Posterior cingulate gyrus (tissue), 11 donors: Measurements from ENCODE around the gene ZC3H6.
"Not testable (repeated sequence)": the region's sequence is repeated elsewhere in the genome, so short reads cannot be mapped to it uniquely, and the experiment has no call there.

Source experiments
- DNase-seq, 10 donors: peaks; one replicate each; pipeline versions ENCODE4 v3.0.0 to v3.0.0-alpha.2; 2020 to 2021; ENCODE audit warnings: mixed read lengths in 3 of 10
- intact Hi-C: fragments of 100-400 bp; cut with DNase I; formaldehyde crosslinking; loops from one replicate; pipeline ENCODE4 v1.15.1; 2023

Gene ZC3H6

DNA sequence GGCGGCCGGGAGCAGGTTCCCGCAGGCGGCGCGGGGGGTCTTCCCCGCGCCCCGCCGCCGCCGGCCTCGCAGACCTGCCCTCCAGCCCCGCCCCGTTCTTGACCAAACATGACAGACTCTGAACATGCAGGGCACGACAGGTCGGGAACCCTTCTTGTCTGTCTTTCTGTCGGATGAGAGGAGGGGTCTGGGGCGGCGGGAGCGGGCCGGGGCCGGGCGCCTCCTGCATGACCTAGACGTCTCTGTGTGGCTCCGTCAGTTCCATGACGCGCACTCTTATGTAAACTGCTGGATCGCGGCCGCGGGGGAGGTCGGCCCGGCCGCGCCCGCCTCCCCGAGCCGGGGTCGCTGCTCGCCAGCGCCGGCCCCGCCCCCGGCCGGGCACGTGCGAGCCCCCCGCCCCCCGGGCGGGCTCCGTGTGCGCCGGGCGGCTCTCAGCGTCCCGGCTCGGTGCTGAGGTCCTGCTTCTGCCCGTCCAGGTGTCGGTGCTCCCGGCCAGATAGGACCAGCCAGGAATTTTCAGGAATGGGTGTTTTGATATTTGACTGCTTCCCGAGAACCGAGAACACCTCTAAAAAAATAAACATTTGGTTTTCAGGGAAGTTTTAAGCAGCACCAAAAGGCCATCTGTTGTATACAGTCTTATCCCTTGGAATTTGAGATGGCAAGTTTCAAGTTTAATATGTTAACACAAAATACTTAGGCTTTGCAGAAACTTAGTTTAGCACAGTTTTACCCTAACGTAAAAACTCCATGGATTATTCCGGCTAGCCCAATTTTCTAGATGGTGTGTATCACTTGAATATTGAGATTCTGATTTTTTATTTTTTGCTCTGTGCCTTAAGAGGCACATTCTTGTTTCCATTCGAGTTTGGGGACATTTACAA lies 733 bp downstream of the ZC3H6 start:
- intact Hi-C loops, result no loop called here
- peak; percentile 71 to 96 (median 80) for DNase-seq

GRCh38 chr2:112276954-112277353 lies 1.6 kb downstream of the ZC3H6 start:
- intact Hi-C loops, result no loop called here
- no peak for DNase-seq

- intact Hi-C loops, result no loop called here
- no peak for DNase-seq
Measured at GRCh38 chr2:112277596-112278220, 2.3 kb downstream of the ZC3H6 start.

GRCh38 chr2:112282066-112282465 lies 6.7 kb downstream of the ZC3H6 start:
- intact Hi-C loops, DNase-seq: not testable (repeated sequence)

- DNase-seq, intact Hi-C loops: not testable (repeated sequence)
Measured at GRCh38 chr2:112283535-112283934, 8.1 kb downstream of the ZC3H6 start.

GRCh38 chr2:112290088-112290487 lies 14.7 kb downstream of the ZC3H6 start:
- intact Hi-C loops, result no loop called here
- DNase-seq, result no peak

DNA sequence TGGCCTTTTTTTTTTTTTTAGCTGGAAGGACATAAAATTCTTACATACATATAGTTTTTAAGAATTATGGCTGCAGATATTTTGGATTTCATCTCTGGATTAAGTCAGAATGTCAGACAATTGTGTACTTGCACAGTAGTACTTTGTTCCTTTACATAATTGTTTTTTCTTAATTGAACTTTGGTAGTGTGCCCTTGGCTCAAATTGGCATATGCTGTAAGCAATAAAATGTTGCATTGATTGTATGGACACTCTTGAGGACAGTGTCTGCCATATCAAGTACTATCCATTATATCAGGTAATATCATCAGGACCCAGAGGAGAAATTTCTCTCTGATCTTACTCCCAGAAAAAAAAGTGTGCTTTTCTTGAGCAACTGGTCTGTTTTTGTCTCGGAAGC lies 15.3 kb downstream of the ZC3H6 start:
- intact Hi-C loops, result no loop called here
- no peak for DNase-seq

DNA sequence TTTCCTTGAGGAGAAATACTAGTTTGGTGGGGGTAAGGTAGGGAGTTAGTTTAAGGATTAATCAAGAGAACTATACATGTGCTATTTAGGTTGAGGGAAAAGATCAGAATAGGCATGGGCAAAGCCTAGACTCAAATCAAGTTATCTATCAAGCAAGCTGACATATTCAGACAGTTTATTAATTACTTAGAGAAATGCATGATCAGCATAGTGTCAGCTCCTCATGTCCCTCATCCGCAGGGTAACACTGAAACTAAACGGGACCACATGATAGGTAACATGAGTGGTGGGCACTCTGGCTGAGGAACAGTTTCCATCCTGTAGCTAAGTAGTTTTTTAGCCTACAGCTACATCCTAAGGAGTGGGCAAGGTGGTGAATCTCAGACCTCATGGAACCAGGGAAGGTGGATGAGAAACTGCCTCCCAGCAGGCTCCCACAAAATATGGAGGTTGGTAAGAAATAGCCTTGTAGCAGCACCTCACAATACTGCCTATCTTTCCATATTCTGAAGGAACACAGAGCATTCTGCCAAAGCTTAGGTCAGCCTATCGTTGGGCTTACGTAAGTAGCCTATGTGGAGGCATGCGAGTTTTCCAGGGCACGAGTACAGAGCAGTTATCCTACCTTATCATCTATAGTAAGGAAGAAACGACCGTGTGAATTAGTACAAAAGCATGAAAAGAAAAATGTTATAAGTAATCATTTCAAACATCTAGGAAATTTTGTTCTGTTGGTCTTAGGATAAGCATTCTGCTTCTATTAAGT lies 18.4 kb downstream of the ZC3H6 start:
- no peak for DNase-seq
- intact Hi-C loops, result no loop called here

DNA sequence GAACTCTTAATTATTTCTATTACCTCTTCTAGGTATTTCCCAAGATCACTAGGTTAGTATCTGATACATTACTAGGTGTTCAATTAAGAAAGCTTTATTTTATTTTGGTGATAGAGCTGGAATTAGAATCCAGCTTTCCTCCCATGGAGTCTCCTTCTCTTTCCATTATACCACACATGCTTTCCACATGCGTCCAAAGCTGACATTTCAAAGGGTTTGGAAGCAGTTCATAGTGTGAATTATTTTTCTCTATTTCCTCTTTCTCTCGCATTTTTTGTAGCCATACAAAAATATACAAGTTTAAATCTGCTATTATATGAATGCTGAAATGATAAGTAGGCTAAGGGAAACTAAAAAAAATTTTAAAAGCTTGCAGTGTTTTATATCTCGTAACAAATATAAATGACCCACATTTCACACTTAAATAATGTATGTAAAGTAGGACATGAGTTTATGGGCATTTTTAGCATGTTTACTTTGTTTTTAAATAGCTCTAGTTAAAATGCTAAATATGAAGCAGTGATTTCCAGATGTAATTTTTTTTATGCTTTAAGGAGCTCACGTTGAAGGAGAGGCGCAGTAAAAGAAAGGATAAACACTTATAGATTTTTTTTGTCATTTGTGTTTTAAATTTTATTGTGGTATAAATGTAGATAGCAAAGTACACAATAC lies 20.1 kb downstream of the ZC3H6 start:
- DNase-seq, result no peak
- intact Hi-C loops, result no loop called here

DNA sequence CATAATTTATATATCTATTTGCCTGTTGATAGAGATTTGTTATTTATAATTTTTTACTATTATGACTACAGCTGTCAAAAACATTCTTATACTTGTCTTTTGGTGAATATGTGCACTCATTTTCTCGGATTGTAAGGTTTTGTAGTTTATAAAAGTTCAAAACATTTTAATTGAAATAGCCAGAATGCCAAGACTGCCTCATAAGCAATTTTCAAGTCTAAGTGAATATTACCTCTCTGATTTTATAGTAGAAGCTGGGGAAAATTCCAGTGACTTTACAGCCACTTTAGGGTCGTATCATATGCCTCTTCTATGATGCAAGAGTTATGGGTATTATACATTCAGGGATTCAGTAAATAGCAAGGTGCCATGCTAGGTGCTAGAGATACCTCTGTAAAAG lies 21.0 kb downstream of the ZC3H6 start:
- no peak for DNase-seq
- intact Hi-C loops, result no loop called here

DNA sequence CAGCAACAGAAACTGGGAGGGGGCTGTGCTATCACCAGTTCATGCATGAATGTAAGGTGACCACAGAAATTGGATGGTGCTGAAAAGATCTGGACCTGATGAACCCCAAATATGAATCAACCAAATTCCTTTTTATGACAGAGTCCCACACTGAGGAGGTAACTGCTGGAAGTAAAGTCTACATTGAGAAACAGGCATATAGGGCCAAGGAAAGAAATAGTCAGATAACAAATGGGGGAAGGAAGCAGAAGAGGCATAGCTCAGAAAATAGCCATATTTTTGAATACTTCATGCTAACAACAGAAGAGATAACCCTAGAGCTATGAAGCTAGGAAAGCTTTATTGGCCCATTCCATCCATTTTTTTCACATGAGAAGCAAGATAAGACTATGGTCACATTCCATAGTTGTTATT lies 25.8 kb downstream of the ZC3H6 start:
- intact Hi-C loops, result no loop called here
- no peak for DNase-seq

DNA sequence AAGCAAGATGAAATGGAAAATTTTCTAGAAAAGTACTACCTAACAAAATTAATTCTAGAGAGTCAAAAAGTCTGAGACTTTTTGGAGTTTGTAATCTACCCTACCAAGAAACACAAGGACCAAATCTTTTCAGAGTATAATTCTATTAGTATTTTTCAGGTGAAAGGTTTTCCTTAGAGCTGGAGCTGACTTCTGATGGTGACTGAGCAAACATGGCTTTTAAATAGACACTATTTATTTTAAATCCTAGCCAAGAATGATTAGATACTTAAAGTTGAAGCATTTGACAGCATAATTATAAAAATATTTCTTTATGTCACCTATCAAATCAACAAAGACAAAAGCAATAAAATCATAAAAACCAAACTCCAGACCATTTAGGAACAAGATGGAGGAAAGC lies 26.6 kb downstream of the ZC3H6 start:
- no peak for DNase-seq
- intact Hi-C loops, result no loop called here

- DNase-seq, result no peak
- intact Hi-C loops, result no loop called here
Measured at GRCh38 chr2:112304298-112304941, 29.0 kb downstream of the ZC3H6 start.

- DNase-seq, result no peak
- intact Hi-C loops, result no loop called here
Measured at GRCh38 chr2:112305132-112305531, 29.7 kb downstream of the ZC3H6 start.

DNA sequence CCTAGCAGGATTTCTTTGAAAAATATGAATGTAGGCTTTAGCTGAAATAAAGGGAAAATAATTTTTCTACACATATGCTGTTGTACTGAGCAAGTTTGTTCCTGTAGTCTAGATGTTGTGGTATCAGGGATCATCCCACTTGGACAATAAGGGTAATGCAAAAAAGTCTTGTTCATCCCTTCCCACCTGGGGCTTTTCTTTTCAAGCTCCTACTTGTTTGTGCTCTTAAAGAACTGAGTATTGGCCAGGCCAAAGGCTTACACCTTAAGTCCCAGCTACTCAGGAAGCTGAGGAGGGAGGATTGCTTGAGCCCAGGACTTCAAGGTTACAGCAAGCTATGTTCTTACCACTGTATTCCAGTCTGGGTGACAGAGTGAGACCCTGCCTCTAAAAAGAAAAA lies 35.5 kb downstream of the ZC3H6 start:
- no peak for DNase-seq
- intact Hi-C loops, result no loop called here

DNA sequence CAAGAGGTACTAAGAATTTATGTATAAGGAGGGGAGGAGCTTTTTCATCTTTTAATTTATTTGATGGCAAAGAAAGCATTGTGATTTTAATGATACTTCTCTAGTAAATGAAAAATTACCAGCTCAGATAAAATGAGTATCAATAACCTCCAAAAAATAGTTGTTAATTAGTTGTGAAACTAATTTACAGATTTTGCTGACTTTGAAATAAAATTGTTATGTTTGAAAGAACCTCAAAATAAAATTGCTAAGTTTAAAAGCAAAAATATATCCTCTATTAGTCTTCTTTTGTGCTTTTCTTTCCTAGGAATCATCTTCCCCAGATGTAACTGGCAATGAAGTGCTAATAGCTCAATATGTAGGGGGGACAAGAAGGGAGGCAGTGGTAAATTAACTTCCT lies 36.5 kb downstream of the ZC3H6 start:
- no peak for DNase-seq
- intact Hi-C loops, result no loop called here

GRCh38 chr2:112312821-112313220 lies 37.4 kb downstream of the ZC3H6 start:
- intact Hi-C loops, result no loop called here
- DNase-seq, result no peak

DNA sequence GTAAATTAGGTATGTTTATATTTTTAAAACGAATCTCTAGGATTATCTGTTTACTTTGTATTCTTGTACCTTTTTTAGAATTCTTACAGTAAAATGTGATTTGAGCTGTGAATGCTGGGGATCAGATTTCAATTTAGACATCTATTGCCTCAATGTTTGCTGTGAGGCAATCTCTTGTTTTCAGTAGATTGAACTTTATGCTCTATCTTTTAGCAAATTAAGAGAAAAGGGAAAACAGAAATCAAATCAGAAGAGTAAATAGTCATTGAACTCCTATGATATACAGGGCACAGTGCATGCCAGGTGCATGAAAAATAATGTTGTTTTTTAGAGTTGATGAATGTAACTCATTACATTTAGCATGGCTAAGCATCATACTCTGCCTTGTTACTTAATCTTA lies 39.5 kb downstream of the ZC3H6 start:
- intact Hi-C loops, result no loop called here
- no peak for DNase-seq

DNA sequence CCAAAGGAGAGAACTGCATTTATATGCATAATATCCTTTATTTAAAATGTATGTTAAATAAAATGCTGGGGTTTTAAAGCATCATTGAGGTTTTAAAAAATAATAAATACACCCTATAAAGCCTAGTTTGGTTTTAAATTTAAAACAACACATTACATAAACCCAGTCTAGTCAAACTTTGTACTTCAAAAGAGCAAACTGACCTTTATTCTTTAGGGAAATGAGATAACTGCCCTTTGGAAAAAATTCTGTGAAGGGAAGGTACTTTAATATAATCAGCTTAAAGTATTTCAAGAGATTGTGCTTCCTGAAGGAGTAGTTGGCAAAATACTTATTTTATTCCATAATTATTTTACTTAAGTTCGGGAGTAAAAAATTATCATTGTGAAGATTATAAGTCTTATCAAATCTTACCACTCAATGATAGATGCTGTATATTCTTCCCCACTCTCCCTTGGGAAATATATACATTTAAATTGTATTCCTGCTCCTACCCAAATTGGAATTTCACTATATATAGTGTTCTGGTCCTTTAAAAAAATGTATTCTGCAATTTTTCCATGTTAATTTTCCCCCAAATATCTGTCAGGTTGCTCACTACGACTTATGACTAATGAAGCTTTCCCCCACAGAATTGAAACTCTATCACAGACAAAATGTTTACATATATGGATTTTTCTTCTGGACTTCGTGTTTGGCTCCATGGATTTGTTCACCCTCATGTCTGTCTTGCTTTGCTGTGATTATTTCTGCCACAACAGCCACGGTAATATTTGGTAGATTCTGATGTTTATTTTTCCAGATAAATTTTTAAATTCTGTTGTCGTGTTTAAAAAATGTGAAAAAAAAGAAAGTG lies 42.1 kb downstream of the ZC3H6 start:
- intact Hi-C loops, result no loop called here
- no peak for DNase-seq
